ENCODE data around the gene SLX9.

SLX9 gene

DNA sequence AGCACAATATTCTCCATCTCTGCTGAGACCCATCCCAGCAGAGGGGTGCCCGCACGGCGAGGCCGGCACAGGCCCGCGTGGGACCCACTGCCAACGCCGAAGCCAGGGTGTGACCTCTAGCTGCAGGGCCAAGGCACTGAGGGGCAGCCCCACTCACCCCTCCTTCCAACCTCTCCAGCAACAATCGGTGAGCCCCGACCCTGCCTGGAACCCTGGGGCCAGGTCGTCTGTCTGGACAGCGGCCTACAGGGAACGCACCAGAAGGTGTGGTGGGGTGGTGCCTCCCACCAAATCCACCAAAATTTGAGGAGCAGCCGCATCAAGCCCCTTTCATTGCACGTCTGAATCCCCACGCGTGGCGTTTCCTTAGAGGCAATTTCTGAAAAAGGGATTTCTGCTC, 71.6 kb downstream of the SLX9 start:
- DNase-seq (ENCODE audit: low read depth in 1 of 2, low spot score in 1 of 2): no peak
- H3K27ac ChIP-seq (replicated peaks): no peak overlapping the region
- TF ChIP-seq POLR2AphosphoS5 (IDR thresholded peaks at IDR 0.05; ENCODE audit: low read depth) (no peak), CTCF (IDR thresholded peaks at IDR 0.05; ENCODE audit: insufficient read depth, low read length) (no peak), SPI1 (IDR thresholded peaks at IDR 0.05; ENCODE audit: borderline replicate concordance, low read depth) (no peak), GABPA (IDR thresholded peaks at IDR 0.05; ENCODE audit: low read depth) (no peak)
- TF ChIP-seq, protein P1, sequence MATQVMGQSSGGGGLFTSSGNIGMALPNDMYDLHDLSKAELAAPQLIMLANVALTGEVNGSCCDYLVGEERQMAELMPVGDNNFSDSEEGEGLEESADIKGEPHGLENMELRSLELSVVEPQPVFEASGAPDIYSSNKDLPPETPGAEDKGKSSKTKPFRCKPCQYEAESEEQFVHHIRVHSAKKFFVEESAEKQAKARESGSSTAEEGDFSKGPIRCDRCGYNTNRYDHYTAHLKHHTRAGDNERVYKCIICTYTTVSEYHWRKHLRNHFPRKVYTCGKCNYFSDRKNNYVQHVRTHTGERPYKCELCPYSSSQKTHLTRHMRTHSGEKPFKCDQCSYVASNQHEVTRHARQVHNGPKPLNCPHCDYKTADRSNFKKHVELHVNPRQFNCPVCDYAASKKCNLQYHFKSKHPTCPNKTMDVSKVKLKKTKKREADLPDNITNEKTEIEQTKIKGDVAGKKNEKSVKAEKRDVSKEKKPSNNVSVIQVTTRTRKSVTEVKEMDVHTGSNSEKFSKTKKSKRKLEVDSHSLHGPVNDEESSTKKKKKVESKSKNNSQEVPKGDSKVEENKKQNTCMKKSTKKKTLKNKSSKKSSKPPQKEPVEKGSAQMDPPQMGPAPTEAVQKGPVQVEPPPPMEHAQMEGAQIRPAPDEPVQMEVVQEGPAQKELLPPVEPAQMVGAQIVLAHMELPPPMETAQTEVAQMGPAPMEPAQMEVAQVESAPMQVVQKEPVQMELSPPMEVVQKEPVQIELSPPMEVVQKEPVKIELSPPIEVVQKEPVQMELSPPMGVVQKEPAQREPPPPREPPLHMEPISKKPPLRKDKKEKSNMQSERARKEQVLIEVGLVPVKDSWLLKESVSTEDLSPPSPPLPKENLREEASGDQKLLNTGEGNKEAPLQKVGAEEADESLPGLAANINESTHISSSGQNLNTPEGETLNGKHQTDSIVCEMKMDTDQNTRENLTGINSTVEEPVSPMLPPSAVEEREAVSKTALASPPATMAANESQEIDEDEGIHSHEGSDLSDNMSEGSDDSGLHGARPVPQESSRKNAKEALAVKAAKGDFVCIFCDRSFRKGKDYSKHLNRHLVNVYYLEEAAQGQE (IDR thresholded peaks at IDR 0.05; ENCODE audit: insufficient replicate concordance, low read depth): no peak
- H3K4me3 ChIP-seq (replicated peaks; ENCODE audit: insufficient read depth, low read length): no peak overlapping the region
- H3K27me3 ChIP-seq (ENCODE audit: insufficient read depth, poor library complexity, severe bottlenecking): peaks cover 43% of the 10 kb centered on the region

GRCh38 chr21:45011911-45012661, 72.3 kb downstream of the SLX9 start:
- no peak for DNase-seq (ENCODE audit: low read depth in 1 of 2, low spot score in 1 of 2)
- Histone ChIP-seq H3K27me3 (ENCODE audit: insufficient read depth, poor library complexity, severe bottlenecking) (peaks cover 50% of the 10 kb centered on the region), H3K4me3 (replicated peaks; ENCODE audit: insufficient read depth, low read length) (no peak overlapping the region), H3K27ac (replicated peaks) (no peak overlapping the region)
- TF ChIP-seq GABPA (IDR thresholded peaks at IDR 0.05; ENCODE audit: low read depth): no peak
- no peak for TF ChIP-seq SPI1 (IDR thresholded peaks at IDR 0.05; ENCODE audit: borderline replicate concordance, low read depth)
- TF ChIP-seq, protein P1 (IDR thresholded peaks at IDR 0.05; ENCODE audit: insufficient replicate concordance, low read depth): no peak

- DNase-seq (ENCODE audit: low read depth in 1 of 2, low spot score in 1 of 2): no peak
- no peak overlapping the region for H3K27ac ChIP-seq (replicated peaks)
- TF ChIP-seq, protein P1 (IDR thresholded peaks at IDR 0.05; ENCODE audit: insufficient replicate concordance, low read depth): no peak
- peaks cover 53% of the 10 kb centered on the region for H3K27me3 ChIP-seq (ENCODE audit: insufficient read depth, poor library complexity, severe bottlenecking)
- no peak overlapping the region for H3K4me3 ChIP-seq (replicated peaks; ENCODE audit: insufficient read depth, low read length)
These were observed 72.9 kb downstream of the SLX9 start for GRCh38 chr21:45012662-45013259.

GRCh38 chr21:45013260-45013841, 73.5 kb downstream of the SLX9 start:
- Histone ChIP-seq H3K27ac (replicated peaks) (no peak overlapping the region), H3K27me3 (ENCODE audit: insufficient read depth, poor library complexity, severe bottlenecking) (peaks cover 56% of the 10 kb centered on the region), H3K4me3 (replicated peaks; ENCODE audit: insufficient read depth, low read length) (no peak overlapping the region)
- DNase-seq (ENCODE audit: low read depth in 1 of 2, low spot score in 1 of 2): no peak
- TF ChIP-seq, protein P1 (IDR thresholded peaks at IDR 0.05; ENCODE audit: insufficient replicate concordance, low read depth): no peak
- TF ChIP-seq SPI1 (IDR thresholded peaks at IDR 0.05; ENCODE audit: borderline replicate concordance, low read depth) (no peak), POLR2AphosphoS5 (IDR thresholded peaks at IDR 0.05; ENCODE audit: low read depth) (no peak), GABPA (IDR thresholded peaks at IDR 0.05; ENCODE audit: low read depth) (no peak), CTCF (IDR thresholded peaks at IDR 0.05; ENCODE audit: insufficient read depth, low read length) (no peak)

All from HL-60 (cell line).